Measurements from ENCODE around the gene SPI1.
A peak's percentile ranks its signal among the peaks of the same experiment; 100 is the strongest.

Gene SPI1

DNA sequence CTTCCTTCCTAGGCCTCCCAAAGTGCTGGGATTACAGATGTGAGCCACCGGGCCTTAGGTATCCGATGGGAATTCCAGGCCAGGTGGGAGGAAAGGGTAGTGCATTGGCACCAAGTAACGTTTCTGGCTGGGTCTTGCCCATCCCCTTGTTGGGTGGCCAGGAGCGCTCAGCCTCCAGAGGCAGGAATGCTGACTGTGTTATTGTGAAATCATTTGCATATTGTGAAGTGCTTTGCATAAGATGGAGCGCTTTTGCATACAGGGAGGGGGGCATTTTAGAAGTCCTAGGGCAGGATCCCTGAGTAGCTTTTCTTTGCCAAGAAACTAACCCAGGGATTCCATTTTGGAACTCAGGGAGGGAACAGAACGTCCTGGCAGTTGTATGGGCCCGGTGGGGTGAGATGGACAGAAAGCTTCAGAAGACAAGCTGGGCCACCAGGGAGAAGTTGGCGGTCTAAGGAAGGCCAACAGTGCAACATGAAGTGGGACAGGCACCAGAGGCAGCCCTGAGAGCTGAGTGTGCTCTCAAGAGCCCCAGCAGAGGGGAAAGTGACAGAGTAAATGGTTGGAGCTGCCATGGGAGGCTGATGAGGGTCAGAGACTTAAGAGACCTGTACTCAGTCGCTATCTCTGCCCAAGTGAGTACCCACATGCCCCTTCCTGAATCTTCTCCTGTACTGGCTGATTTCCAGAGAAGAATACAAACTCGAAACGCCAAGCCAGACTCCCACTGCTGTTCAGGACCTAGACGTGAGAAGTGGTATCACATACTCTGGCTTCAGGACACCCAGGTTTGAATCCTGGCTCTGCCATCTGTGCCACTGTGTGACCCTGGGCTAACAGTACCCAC, 28.8 kb upstream of the SPI1 start:
- DNase-seq (ENCODE audit: low spot score), result no peak

DNA sequence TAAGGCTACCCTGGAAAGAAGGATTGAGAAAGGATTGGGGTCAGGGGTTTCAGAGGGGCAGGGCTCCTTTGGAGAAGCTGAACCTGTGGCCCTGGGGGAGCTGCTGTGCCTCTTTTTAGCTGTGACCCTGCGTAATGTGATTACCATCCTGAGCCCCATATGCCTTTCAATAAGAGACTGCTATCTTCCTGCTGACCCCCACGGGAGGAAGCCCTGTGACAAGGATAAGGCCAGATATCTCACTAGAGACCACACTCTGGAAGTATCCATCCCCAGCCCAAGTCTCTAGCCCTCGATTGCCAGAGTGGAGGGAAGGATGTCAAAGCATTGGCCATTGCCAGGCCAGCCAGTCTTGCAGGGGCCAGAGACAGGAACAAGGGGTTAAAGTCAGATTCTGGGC, 25.2 kb upstream of the SPI1 start:
- DNase-seq (ENCODE audit: low spot score), result no peak

DNA sequence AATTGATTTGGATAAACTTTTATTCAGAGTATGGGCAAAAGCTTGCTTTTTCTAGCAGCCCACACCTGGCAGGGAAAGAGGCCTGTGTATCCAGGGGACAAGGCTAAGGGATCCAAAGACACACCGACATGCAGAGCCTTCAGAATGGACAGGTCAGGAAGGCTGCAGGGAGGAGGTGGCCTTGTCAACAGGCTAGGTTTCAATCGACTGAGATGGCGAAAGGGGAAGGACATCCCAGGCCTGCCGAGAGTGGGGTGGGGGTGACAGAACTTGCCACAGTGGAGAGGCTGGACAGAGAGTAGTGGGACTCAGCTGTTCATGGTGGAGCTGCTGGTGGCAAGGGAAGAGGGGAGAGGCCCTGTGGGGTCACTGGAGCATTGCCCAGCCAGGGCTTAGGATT, 24.8 kb upstream of the SPI1 start:
- no peak for DNase-seq (ENCODE audit: low spot score)

DNA sequence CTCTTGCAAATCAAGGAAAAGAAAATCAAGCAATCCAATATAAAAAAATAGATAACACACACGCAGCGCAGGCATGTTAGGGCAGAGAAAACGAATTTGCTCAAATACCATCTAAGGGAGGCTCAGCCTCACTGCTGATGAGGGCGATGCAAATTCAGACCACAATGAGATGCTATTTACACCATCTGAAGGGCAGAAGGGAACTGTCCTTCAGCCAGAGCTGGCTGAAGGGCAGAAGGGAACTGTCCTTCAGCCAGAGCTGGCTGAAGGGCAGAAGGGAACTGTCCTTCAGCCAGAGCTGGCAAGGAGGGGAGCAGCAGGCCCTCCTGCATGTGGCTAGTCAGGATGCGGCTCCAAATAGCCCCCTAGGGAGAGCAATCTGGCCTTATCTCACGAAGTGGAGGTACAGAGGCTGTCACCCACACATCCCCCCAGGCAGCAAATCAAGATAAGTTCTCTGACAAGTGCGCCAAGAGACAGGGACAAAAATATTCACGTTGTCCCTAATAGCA, 22.5 kb upstream of the SPI1 start:
- no peak for DNase-seq (ENCODE audit: low spot score)

DNA sequence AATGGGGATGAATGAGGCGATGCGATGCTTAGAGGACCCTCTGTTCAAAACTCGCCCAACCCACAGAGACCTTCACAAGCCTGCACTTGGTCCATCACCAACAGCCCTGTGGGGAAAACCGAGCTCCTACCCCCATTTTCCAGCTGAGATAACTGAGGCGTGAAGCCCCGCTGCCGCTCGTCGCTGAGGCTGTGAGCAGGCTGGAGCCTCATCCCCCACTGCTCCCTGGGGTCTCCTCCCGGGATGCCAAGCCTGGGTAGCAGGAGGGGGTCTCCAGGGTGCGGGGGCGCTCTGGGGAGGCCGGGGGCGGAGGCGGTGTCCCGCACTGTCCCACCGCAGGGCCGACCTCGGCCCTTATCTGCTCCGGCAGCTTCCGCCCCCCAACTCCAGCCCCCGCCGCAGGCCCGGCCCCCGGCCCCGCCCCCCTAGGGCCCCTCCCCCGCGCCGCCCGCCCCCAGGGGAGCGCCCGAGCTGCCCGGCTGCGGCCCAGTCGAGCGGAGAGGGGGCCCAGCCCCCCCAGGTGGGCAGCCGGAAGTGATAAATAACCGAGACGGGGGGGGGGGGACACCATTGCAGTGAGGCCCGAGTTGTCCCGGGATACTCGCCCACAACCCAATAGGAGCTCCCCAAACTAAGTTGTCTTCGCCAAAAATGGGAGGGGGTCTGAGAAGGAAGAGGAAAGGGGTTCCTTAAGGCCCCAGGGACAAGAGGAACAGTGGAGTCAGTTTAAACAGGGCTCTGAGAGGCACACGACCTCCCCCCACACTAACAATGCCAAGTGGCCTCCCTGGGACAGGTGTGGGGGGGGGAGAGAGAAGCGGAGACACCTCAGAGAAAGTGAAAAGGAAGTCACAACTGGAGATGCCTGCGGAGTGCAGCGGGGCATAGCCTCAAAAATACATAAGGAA, 21.8 kb upstream of the SPI1 start:
- DNase-seq (ENCODE audit: low spot score), result no peak

DNA sequence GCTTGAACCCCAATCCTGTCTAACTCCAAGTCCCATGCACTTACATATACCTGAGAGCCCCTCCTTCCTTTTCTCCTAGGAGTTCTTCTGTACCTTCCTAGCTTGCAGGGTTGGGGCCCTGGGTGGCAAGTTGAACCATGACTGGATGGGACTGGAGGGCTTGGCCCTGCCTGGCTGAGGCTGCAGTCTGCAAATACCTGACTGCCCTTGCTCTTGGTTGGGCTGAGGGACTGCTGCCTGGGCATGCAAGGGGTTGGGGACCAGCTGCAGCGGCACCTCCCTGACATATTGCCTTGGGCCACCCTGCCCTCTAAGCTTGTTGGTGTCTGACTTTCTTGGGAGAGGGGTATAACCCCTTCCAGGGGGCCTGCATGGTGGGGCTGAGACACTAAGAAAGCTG, 20.2 kb upstream of the SPI1 start:
- no peak for DNase-seq (ENCODE audit: low spot score)

DNA sequence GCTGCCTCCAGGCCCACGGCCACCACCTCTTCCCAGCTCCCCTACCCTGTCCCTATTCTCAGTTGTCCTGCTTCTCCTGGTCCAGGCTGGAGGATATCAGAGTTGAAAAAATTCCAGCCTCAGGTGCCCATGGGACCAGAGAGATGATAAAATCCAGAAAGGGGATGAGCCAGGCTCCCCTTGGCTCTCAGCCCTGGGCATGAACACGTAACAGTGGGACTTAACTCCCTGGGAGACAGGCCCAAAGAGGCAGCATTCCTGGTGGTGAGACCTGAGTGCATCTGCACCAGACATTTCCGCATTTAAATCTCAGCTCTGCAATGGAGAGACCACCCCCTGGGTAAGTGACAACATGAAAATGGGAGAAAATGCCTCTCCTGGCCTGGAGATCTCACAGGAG, 19.7 kb upstream of the SPI1 start:
- no peak for DNase-seq (ENCODE audit: low spot score)

DNA sequence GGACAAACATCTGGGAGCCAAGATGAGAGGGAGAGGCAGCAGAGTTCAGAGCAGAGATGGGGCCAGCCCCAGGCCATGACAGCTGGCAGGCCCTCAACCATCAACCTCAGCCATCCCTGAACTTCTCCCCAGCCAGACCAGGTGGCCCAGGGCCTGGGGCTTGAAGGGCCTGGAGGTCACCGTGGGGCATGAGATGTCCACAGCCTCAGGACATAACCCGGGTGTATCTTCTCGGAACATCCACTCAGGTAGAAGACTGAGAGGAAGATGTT, 17.6 kb upstream of the SPI1 start:
- no peak for DNase-seq (ENCODE audit: low spot score)

DNA sequence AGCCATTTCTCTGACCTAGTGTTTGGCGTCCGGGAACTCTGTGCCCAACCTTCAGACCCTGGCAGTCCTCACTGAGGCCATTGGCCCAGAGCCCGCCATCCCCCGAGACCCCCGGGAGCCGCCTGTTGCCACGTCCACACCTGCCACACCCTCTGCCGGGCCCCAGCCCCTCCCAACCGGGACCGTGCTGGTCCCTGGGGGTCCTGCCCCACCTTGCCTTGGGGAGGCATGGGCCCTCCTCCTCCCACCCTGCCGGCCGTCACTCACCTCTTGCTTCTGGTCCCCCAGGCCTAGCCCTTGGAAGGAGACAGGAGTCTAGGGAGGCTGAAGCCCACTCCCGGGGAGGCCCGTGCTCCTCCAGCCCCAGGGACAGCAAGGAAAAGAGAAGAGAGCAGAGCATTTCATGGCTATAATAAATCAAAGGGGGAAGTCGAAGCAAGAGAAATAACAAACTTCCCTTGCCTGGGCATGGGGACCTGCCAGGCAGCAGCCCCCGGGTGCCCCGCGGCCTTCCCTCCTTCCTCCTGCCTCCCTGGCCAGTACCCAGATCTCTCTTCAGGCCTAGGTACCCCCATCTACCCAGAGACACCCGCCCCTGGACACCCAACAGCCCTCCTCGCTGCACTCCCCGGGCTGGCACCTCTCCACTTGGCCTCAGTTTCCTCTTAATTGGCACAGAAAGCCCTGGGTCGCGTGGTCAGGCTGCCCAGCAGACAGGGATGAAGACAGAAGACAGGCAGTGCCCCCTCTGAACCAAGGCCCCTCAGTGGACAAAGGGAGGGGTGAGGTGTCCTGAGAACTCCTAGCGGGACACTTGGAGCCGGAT, 17.1 kb upstream of the SPI1 start:
- DNase-seq (ENCODE audit: low spot score), result no peak

DNA sequence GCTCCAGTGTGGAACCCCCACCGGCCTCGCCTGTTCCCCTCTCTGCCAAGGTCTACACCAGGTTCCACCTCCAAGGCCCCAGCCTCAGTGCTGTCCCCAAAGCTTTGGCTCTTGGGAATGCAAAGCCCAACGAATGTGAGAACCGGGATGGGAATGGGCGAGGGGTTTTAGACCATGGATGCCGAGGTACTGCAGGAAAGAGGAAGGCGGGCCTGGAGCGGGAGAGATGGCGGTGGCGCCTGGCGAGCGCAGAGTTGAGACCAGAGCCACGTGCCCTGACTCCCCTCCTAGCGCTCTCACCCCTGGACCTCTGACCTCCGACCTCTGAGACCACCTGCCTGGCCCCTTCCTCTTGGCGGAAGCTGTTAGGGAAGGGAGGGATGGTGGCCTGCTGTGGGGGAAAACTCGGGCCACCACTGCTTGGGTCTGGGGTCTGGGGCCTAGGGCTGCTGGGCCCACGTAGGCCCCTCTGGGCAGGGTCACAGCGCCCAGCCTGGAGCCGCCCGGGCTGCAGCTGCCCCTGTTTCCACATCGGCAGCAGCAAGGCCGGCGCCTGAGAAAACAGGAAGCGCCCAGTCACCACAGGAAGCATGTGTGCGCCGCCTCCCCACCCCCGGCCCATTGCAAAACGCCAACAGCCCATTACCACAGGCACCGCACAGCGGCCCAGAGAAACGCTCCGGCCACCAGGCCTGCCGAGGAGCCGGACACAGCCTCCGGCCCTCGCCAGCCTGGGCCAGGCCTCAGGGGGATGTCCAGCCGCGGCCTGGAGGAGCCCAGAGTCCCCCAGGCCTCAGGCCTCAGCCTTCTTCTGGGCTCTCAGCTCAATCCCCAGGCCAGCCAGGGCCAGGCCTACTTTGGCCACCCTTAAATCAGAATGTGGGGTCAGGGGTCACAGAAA, 16.2 kb upstream of the SPI1 start:
- peak; percentile 61 for DNase-seq (ENCODE audit: low spot score)

DNA sequence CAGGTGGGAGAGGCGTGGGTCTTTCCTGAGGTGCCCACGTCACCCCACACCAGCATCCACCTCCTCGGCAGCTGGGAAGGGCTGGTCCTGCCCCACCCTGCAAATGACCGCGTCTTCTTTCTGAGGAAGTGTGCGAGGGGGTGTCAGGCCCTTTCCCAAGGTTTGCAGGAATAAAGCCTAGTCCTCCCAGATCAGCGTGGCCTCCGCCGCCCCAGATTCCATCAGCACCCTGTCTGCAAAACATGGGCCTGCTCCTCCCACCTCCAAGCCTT, 15.6 kb upstream of the SPI1 start:
- DNase-seq (ENCODE audit: low spot score), result no peak

DNA sequence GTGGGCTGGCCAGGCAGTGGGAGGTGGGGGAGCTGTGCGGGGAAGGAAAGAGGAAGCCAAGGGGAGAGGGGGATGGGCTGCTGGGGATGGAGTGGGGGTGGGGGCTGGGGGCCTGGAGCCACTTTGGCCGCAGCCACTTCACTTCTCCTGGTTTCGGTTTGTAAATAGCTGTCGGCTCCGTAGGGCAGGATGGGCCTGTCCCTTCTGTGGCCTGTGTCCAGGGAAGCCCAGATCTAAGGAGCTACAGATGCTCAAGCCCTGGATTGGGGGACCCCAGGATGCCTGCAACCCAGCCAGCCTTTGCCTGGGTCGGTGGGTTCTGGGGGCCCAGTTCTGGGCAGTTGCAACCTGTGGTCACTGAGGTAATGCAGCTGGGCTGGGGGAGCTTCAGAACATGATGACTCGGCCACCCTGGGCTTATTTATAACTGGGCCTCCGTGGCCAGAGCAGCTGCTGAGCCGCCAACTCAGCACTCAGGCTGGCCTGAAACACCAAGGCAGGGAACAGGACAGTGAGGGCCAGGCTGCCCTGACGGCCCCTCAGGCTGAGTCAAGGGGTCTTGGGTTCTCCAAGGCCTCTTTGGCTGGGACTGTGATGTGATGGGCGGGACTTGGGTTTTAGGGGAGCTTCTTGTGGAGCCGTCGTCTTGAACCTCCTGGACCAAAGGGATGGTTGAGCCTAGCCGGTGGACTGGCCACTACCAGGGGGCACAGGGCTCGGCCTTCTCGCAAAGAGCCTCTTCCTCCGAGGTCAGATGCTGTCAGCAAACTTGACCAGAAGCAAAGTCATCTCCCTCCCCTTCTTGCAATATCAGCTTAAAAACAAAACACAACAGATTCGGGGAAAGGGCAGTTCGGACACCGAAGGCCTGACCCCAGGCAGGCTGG, 15.1 kb upstream of the SPI1 start:
- DNase-seq (ENCODE audit: low spot score), result no peak

DNA sequence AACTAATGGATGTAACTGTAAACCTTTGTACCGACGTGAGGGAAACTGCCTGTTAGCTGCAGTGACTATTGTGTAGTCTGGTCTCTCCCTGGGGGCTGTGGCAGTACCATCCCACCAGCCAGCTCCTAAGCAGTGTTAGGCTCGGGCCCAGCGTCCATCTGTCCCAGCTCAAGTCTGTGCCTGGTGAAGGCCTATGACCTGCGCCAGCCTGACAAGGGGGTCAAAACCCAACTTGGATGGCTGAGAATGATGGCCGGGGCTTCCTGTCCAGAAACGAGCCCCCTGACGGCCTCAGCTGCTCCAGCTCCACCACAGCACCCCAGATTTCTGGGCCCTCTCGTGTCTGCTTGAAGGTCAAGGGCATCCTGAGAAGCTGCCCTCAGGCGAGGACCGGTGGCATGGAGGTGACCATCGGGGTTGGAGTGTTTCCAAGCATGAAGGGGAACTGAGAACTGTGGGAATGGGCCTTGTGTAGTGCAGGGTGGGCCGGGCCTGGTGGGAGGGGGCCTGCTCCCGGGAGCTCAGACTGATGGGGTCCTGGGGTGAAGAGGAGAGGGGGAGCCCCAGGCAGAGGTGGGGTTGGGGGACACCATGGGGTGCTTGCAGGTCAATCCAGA, 14.3 kb upstream of the SPI1 start:
- DNase-seq (ENCODE audit: low spot score), result no peak

DNA sequence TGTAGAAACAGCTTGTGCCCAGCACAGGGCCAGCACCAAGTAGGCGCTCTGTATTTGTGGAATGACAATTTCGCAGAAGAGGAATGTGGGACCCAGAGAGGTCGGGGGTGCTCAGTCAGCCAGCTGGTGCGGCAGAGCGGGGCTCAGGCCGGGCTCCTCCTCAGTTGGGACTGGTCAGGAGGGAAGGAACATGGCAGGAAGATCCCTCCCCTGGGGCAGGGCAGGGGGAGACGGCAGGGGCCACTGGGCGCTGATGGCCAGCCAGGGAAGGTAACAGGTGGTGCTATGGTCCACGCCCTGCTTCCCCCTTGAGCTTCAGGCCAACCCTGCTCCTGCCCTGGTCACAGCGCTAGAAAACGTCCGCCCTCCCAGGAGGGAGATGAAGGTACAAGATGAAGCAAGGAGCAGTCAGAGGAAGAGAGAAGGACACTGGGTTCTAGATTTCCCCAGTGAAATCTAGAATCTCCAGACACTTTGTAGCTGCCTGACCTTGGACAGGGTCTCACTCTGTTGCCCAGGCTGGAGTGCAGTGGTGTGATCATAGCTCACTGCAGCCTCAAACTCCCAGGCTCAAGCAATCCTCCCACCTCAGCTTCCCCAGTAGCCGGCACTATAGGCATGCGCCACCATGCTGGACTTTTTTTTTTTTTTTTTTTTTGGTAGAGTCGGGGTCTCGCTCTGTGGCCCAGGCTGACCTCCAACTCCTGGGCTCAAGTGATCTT, 13.5 kb upstream of the SPI1 start:
- no peak for DNase-seq (ENCODE audit: low spot score)

DNA sequence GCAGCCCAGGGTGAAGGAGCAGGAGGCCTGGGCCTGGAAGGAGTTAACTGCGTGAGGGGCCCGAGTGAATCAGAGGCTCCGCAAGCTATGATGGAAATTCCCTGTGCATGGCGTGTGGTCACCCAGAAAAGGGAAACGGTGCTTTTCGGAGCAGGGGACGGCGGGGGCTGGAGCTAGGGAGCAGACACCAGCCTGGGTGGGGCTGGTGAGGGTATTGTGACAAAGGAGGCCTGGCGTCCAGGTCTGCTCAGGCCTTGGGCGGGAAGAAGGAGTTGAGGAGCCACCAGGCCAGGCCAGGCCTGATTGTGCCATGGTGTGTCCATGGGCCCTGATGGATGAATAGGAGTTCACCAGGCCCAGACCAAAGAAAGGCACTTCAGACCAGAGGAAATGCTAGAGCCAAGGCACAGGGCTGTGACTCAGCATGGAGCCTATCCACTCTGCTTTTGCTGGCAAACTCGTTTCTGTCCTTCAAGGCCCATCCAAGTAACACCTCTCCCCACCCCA, 12.8 kb upstream of the SPI1 start:
- DNase-seq (ENCODE audit: low spot score), result no peak

DNA sequence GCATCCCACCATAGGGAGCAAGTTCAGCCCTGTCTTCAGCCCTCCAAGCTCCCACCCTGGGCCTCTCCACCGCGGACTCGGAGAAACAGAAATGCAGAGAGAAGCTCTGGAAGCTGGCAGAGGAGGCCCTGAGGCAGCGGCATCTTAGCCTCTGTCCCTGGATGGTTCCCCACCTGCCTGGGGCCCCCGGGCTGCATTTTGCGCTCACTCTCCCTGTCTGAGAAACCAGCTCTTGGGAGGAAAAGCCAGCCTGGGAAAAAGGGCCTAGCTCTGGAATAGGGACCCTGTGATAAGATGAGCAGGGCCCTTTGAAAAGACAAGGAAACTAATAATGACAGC, 12.0 kb upstream of the SPI1 start:
- DNase-seq (ENCODE audit: low spot score), result no peak

DNA sequence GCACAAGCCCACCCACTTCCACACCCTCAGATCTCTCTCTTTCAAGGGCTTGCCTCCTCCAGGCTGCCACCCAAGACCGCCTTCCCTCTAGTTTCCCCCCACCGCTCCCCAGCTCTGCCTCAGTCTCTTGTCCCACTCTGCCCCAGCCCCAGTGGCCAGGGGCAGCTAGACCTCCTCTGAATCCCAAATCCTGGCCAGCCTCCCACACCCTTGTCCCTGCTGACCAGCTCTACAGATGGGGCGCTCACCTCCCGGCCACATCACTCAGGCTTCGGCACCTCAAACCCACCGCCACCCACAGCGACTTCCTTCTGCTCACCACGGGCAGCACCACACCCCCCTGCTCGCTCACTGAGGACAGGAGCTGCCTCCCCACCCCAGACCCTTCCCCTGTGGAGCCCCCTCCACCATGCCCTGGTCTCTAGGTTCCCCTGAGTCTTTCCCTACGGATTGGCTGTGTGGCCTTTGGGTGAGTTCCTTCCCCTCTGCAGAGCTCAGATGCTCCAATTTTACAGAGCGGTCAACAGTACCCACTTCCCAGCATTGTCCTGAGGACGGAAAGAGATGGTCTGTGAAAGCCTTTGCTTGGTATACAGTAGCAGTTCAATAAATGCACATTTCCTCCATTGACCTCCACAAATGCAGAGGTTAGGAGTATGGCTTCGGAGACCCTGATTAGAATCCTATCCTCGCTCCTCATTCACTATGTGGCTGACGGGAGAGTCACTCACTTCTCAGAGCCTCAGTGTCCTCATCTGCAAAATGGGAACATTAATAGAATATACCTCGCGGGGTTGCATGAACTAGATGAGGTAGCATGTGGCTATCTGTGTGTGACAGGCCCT, 11.5 kb upstream of the SPI1 start:
- DNase-seq (ENCODE audit: low spot score), result no peak
